IMR-90 (cell line): ENCODE data around the gene TTBK2. TPM values are rescaled to one million over a fixed set of nuclear protein-coding genes. Genes with fewer than 3 reads are reported as not detected.

ENCODE experiments used
- ATAC-seq: fragments of 200-7000 bp; cut with Tn5 transposase; 2 replicates; pipeline ENCODE4 v1.9.1; 2020; ENCODE audit warnings: low read depth, mild to moderate bottlenecking, moderate library complexity
- BruUV-seq: library from RNA; stranded (reverse); fragments of 400-500 nt; replicated peaks from 2 replicates; lab custom pipeline; 2021; lab: Mats Ljungman, UMichigan
- CTCF ChIA-PET: fragments of 300-600 bp; formaldehyde crosslinking; extraction: SDS; loops from one replicate; lab custom pipeline; 2021; ENCODE audit warnings: antibody characterized with exemption; lab: Yijun Ruan, JAX
- POLR2A ChIA-PET: fragments of 300-600 bp; sonication (Branson Sonifier 250); formaldehyde crosslinking; loops from one replicate; lab custom pipeline; 2022; ENCODE audit warnings: antibody characterized with exemption; ENCODE audit not compliant: unreplicated experiment; lab: Charles Lee
- DNase-seq: peaks from one replicate; pipeline ENCODE4 v3.0.0; 2013
- H2AFZ ChIP-seq: replicated peaks from 2 replicates; pipeline ENCODE3; 2013; ENCODE audit warnings: low read length, mild to moderate bottlenecking; ENCODE audit not compliant: poor library complexity
- H2AK5ac ChIP-seq: 2 replicates; pipeline ENCODE4 v1.6.1; 2013; ENCODE audit warnings: low read depth, low read length, inconsistent platforms
- H2AK9ac ChIP-seq: replicated peaks from 2 replicates; pipeline ENCODE3; 2013; ENCODE audit warnings: mild to moderate bottlenecking, low read depth, low read length, moderate library complexity; ENCODE audit not compliant: poor library complexity
- H2BK120ac ChIP-seq: 2 replicates; pipeline ENCODE4 v1.6.1; 2013; ENCODE audit warnings: low read depth, low read length, inconsistent platforms
- H2BK15ac ChIP-seq: 3 replicates; pipeline ENCODE4 v1.6.1; 2013; ENCODE audit warnings: low read depth, low read length, inconsistent platforms
- H2BK20ac ChIP-seq: 2 replicates; pipeline ENCODE4 v1.6.1; 2013; ENCODE audit warnings: low read depth, mild to moderate bottlenecking, inconsistent platforms, low read length, moderate library complexity
- H2BK5ac ChIP-seq: 2 replicates; pipeline ENCODE4 v1.6.1; 2013; ENCODE audit warnings: mild to moderate bottlenecking, low read depth, low read length, inconsistent platforms; ENCODE audit not compliant: poor library complexity, severe bottlenecking
- H3K14ac ChIP-seq: replicated peaks from 2 replicates; pipeline ENCODE4 v1.6.1; 2013; ENCODE audit warnings: low read depth, low read length, inconsistent platforms
- H3K18ac ChIP-seq: 2 replicates; pipeline ENCODE4 v1.6.1; 2013; ENCODE audit warnings: low read depth, low read length, control low read depth
- H3K23ac ChIP-seq: 2 replicates; pipeline ENCODE4 v1.6.1; 2013; ENCODE audit warnings: low read depth, low read length, inconsistent platforms
- H3K27ac ChIP-seq: 2 replicates; pipeline ENCODE4 v1.5.1; 2013; ENCODE audit warnings: mild to moderate bottlenecking, control low read depth, low read length; ENCODE audit not compliant: insufficient read depth
- H3K27me3 ChIP-seq: 2 replicates; pipeline ENCODE4 v1.6.1; 2013; ENCODE audit warnings: low read length; ENCODE audit not compliant: control insufficient read depth, insufficient read depth
- H3K36me3 ChIP-seq: 2 replicates; pipeline ENCODE4 v1.6.1; 2013; ENCODE audit warnings: low read length, mixed read lengths; ENCODE audit not compliant: control insufficient read depth, insufficient read depth
- H3K4ac ChIP-seq: 2 replicates; pipeline ENCODE4 v1.6.1; 2013; ENCODE audit warnings: low read depth, low read length, inconsistent platforms
- H3K4me1 ChIP-seq: 2 replicates; pipeline ENCODE4 v1.6.1; 2013; ENCODE audit warnings: low read length, mixed read lengths; ENCODE audit not compliant: control insufficient read depth, insufficient read depth
- H3K4me2 ChIP-seq: 2 replicates; pipeline ENCODE4 v1.6.1; 2013; ENCODE audit warnings: low read depth, mild to moderate bottlenecking, control low read depth, low read length, moderate library complexity
- H3K4me3 ChIP-seq: 2 replicates; pipeline ENCODE4 v1.5.1; 2013; ENCODE audit warnings: low read depth, mild to moderate bottlenecking, control low read depth, low read length, moderate library complexity; ENCODE audit not compliant: insufficient read depth
- H3K56ac ChIP-seq: 2 replicates; pipeline ENCODE4 v1.6.1; 2013; ENCODE audit warnings: low read length, inconsistent platforms; ENCODE audit not compliant: insufficient read depth; ENCODE audit errors: extremely low read depth
- H3K79me1 ChIP-seq, 2 experiments: 2 replicates each; pipeline ENCODE4 v1.6.1; 2013; ENCODE audit warnings: low read length in 2 of 2, inconsistent platforms in 1 of 2, low read depth in 1 of 2
- H3K9ac ChIP-seq: 2 replicates; pipeline ENCODE4 v1.6.1; 2013; ENCODE audit warnings: low read depth, low read length, control low read depth
- H3K9me1 ChIP-seq: 2 replicates; pipeline ENCODE4 v1.6.1; 2013; ENCODE audit warnings: low read length, inconsistent platforms; ENCODE audit not compliant: insufficient read depth
- H3K9me3 ChIP-seq: 2 replicates; pipeline ENCODE4 v1.6.1; 2013; ENCODE audit warnings: low read length; ENCODE audit not compliant: control insufficient read depth, insufficient read depth
- H4K20me1 ChIP-seq: 2 replicates; pipeline ENCODE4 v1.6.1; 2013; ENCODE audit warnings: low read length, inconsistent platforms; ENCODE audit not compliant: insufficient read depth
- H4K5ac ChIP-seq: 2 replicates; pipeline ENCODE4 v1.6.1; 2013; ENCODE audit warnings: mild to moderate bottlenecking, low read depth, low read length, control low read depth
- H4K8ac ChIP-seq, 2 experiments: 2 replicates each; pipeline ENCODE4 v1.6.1; 2013; ENCODE audit warnings: low read depth in 2 of 2, low read length in 2 of 2, control low read depth in 1 of 2, inconsistent platforms in 1 of 2
- H4K91ac ChIP-seq: 2 replicates; pipeline ENCODE4 v1.6.1; 2013; ENCODE audit warnings: low read depth, low read length, inconsistent platforms; ENCODE audit not compliant: insufficient read depth
- BHLHE40 ChIP-seq: fragments of 150-350 bp; IDR thresholded peaks from 2 replicates; pipeline ENCODE4 v1.6.1; 2016; ENCODE audit warnings: mild to moderate bottlenecking, low read depth, low read length
- CHD1 ChIP-seq: IDR thresholded peaks from 2 replicates; pipeline ENCODE4 v1.6.1; 2012; ENCODE audit warnings: low read depth, low read length, improper control_type of control experiment
- ELK1 ChIP-seq: fragments of 150-350 bp; IDR thresholded peaks from 2 replicates; pipeline ENCODE4 v1.6.1; 2016; ENCODE audit warnings: low read depth, mild to moderate bottlenecking, low read length, moderate library complexity, borderline replicate concordance
- FOS ChIP-seq: fragments of 150-350 bp; IDR thresholded peaks from 2 replicates; pipeline ENCODE4 v1.6.1; 2016; ENCODE audit warnings: low read depth, low read length
- MAFK ChIP-seq: IDR thresholded peaks from 2 replicates; pipeline ENCODE4 v1.6.1; 2012; ENCODE audit warnings: low read depth, low read length, improper control_type of control experiment
- MAZ ChIP-seq: IDR thresholded peaks from 2 replicates; pipeline ENCODE4 v1.6.1; 2012; ENCODE audit warnings: low read depth, mild to moderate bottlenecking, low read length, improper control_type of control experiment, moderate library complexity, borderline replicate concordance
- MXI1 ChIP-seq: IDR thresholded peaks from 2 replicates; pipeline ENCODE4 v1.6.1; 2012; ENCODE audit warnings: low read depth, mild to moderate bottlenecking, low read length, moderate library complexity, borderline replicate concordance
- NFE2L2 ChIP-seq: fragments of 150-350 bp; IDR thresholded peaks from 2 replicates; pipeline ENCODE4 v1.6.1; 2016; ENCODE audit warnings: low read depth, mild to moderate bottlenecking, low read length
- POLR2A ChIP-seq: IDR thresholded peaks from 2 replicates; pipeline ENCODE4 v1.6.1; 2012; ENCODE audit warnings: mild to moderate bottlenecking, low read depth, low read length
- RAD21 ChIP-seq: IDR thresholded peaks from 2 replicates; pipeline ENCODE4 v1.6.1; 2012; ENCODE audit warnings: low read length, improper control_type of control experiment
- RCOR1 ChIP-seq: IDR thresholded peaks from 2 replicates; pipeline ENCODE4 v1.6.1; 2012; ENCODE audit warnings: mild to moderate bottlenecking, low read length, improper control_type of control experiment; ENCODE audit not compliant: insufficient replicate concordance
- RFX5 ChIP-seq: IDR thresholded peaks from 2 replicates; pipeline ENCODE4 v1.8.0; 2012; ENCODE audit warnings: low read depth, mild to moderate bottlenecking, low read length, moderate library complexity
- SMC3 ChIP-seq: fragments of 150-350 bp; IDR thresholded peaks from 2 replicates; pipeline ENCODE4 v1.6.1; 2016; ENCODE audit warnings: low read depth, mild to moderate bottlenecking, antibody characterized with exemption, low read length, moderate library complexity
- USF2 ChIP-seq: fragments of 150-350 bp; IDR thresholded peaks from 2 replicates; pipeline ENCODE4 v1.6.1; 2017; ENCODE audit warnings: mild to moderate bottlenecking, antibody characterized with exemption, low read length, low read depth
- WGBS, 2 experiments: methylation state at CpG; one replicate each; pipeline versions ENCODE4 v1.1.5 to v1.1.7; 2013; ENCODE audit warnings: missing lambda C conversion rate in 2 of 2; ENCODE audit not compliant: insufficient read length in 1 of 2; ENCODE audit errors: extremely low coverage in 2 of 2; 5-methylcytosine and 5-hydroxymethylcytosine counted together
- dilution Hi-C: fragments of 300-500 bp; cut with HindIII; formaldehyde crosslinking; loops from one replicate; pipeline ENCODE4 v1.14.3; 2018; ENCODE audit warnings: low sequenced_read_pairs; ENCODE audit not compliant: unreplicated experiment
- in situ Hi-C: fragments of 300-500 bp; cut with MboI; formaldehyde crosslinking; loops from 3 replicates; pipeline ENCODE4 v1.14.3; 2019; ENCODE audit warnings: low sequenced_read_pairs, inconsistent platforms, mixed read lengths
- intact Hi-C: fragments of 100-400 bp; cut with micrococcal nuclease; formaldehyde crosslinking; loops from 2 replicates; pipeline ENCODE4 v1.10.0; 2022
- polyA plus RNA-seq, 3 experiments: library from polyadenylated mRNA; depleted of rRNA; stranded (reverse); fragments of >200 nt; gene quantifications; 2 replicates each; pipeline ENCODE4 v1.2.3, GENCODE V29; 2012; ENCODE audit warnings: low replicate concordance in 1 of 3
- total RNA-seq: library from RNA; depleted of rRNA; stranded (reverse); fragments of >200 nt; gene quantifications from 2 replicates; pipeline ENCODE4 v1.2.3, GENCODE V29; 2012

TTBK2 gene
- total and polyA plus RNA-seq, 2 of the 4 experiments (the other 2 are of a cell fraction) = 2.4 to 3.2 TPM

GRCh38 chr15:42880121-42880520 is 40.5 kb downstream of the TTBK2 start:
- CTCF ChIA-PET = interaction anchor here (0.7 kb wide), 1 partner anchor 79 kb away, joined by 6 read pairs; no protein-coding TSS in a partner anchor

More at GRCh38 chr15:42880121-42880520, 40.5 kb downstream of the TTBK2 start:
- dilution Hi-C loops = no loop called here
- no peak overlapping the region for H3K23ac ChIP-seq
- DNase-seq (no peak), ATAC-seq (no peak)
- no peak overlapping the region for H3K4me2 ChIP-seq
- H3K18ac ChIP-seq = no peak overlapping the region
- H4K5ac ChIP-seq = no peak overlapping the region
- no peak overlapping the region for H2AK9ac ChIP-seq
- no peak overlapping the region for H2AFZ ChIP-seq
- no peak overlapping the region for H2AK5ac ChIP-seq
- H3K56ac ChIP-seq = no peak overlapping the region
- POLR2A ChIA-PET = no interaction called here
- no peaks in the 10 kb centered on the region for H3K27me3 ChIP-seq
- H3K79me1 ChIP-seq = peaks cover 5 to 15% of the 10 kb centered on the region in 2 experiments; a peak in 1 of 4 replicates
- H4K8ac ChIP-seq = no peak overlapping the region
- H3K9ac ChIP-seq = no peak overlapping the region
- no peaks in the 10 kb centered on the region for H3K36me3 ChIP-seq
- H3K27ac ChIP-seq = no peak overlapping the region
- TF ChIP-seq MAFK (no peak), ELK1 (no peak), USF2 (no peak), CHD1 (no peak), FOS (no peak), BHLHE40 (no peak), MXI1 (no peak), RAD21 (no peak), RCOR1 (no peak), MAZ (no peak), POLR2A (no peak), RFX5 (no peak), NFE2L2 (no peak), SMC3 (no peak)
- H3K4me1 ChIP-seq = no peaks in the 10 kb centered on the region
- no peak overlapping the region for H2BK20ac ChIP-seq
- no peak overlapping the region for H2BK5ac ChIP-seq
- no peak overlapping the region for H3K4me3 ChIP-seq
- whole genome bisulfite sequencing, 2 experiments = no CpG with 5 or more reads among the region's 1 CpG
- H4K91ac ChIP-seq = no peak overlapping the region
- 0 out of 2 replicates have a peak, but pooled peaks cover 8% of the 10 kb centered on the region for H4K20me1 ChIP-seq
- in situ Hi-C loops = no loop called here
- no peak overlapping the region for H3K14ac ChIP-seq
- H2BK120ac ChIP-seq = no peak overlapping the region
- no peaks in the 10 kb centered on the region for H3K9me1 ChIP-seq
- BruUV-seq = no TSS peak
- H3K4ac ChIP-seq = no peak overlapping the region
- no peaks in the 10 kb centered on the region for H3K9me3 ChIP-seq
- intact Hi-C loops = no loop called here
- H2BK15ac ChIP-seq = no peak overlapping the region
